ENCODE results near the gene FANCC. TPM values are rescaled to one million over a fixed set of nuclear protein-coding genes. Genes with fewer than 3 reads are reported as not detected.

The FANCC gene
- total and polyA plus RNA-seq, 2 of the 4 experiments (the other 2 are of a cell fraction) = 4.7 to 6.3 TPM

DNA sequence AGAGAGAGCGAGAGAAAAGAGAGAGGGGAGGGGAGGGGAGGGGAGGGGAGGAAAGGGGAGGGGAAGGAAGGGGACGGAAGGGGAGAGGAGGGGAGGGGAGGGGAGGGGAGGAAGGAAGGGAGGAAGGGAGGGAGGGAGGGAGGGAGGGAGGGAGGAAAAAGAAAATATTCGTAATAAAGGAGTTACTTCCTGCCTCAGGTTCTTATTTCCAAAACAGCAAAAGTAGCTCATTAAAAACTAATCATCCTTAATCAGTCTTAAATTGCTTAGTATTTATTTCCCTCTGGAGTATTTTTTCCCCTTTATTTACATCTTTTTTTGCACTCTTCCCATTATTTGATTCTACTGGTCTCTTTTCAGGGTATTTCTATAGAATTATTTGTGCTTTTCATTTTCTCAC, 162.3 kb downstream of the FANCC start:
- dilution Hi-C loops (cut with HindIII; ENCODE audit: low sequenced_read_pairs, unreplicated experiment) = no loop called here
- H2BK20ac ChIP-seq (ENCODE audit: low read depth, low read length) = no peak overlapping the region
- H4K8ac ChIP-seq (ENCODE audit: low read depth in 2 of 2, low read length in 2 of 2) = no peak overlapping the region
- ChIA-PET CTCF (interaction anchor here (1.0 kb wide), 1 partner anchor 13 kb away, joined by 4 read pairs; no protein-coding TSS in a partner anchor), POLR2A (ENCODE audit: unreplicated experiment) (no interaction called here)
- DNase-seq (no peak), ATAC-seq (ENCODE audit: low read depth) (no peak)
- H4K5ac ChIP-seq (ENCODE audit: low read depth, low read length) = no peak overlapping the region
- no peaks in the 10 kb centered on the region for H3K27me3 ChIP-seq (ENCODE audit: control insufficient read depth, insufficient read depth, low read length)
- no peak overlapping the region for H3K14ac ChIP-seq (replicated peaks; ENCODE audit: low read depth, low read length)
- no peak overlapping the region for H3K9ac ChIP-seq (ENCODE audit: low read depth, low read length)
- H3K4me1 ChIP-seq (ENCODE audit: control insufficient read depth, insufficient read depth, low read length) = peaks cover 5% of the 10 kb centered on the region
- H2BK5ac ChIP-seq (ENCODE audit: low read depth, low read length, poor library complexity, severe bottlenecking) = no peak overlapping the region
- H2BK120ac ChIP-seq (ENCODE audit: low read depth, low read length) = no peak overlapping the region
- H4K91ac ChIP-seq (ENCODE audit: insufficient read depth, low read depth, low read length) = no peak overlapping the region
- H3K18ac ChIP-seq (ENCODE audit: low read depth, low read length) = no peak overlapping the region
- H3K9me3 ChIP-seq (ENCODE audit: control insufficient read depth, insufficient read depth, low read length) = no peaks in the 10 kb centered on the region
- no peak overlapping the region for H3K23ac ChIP-seq (ENCODE audit: low read depth, low read length)
- no peak overlapping the region for H3K27ac ChIP-seq (ENCODE audit: insufficient read depth, low read length)
- H3K36me3 ChIP-seq (ENCODE audit: control insufficient read depth, insufficient read depth, low read length) = no peaks in the 10 kb centered on the region
- intact Hi-C loops (cut with micrococcal nuclease) = no loop called here
- H3K56ac ChIP-seq (ENCODE audit: extremely low read depth, insufficient read depth, low read length) = no peak overlapping the region
- in situ Hi-C loops (cut with MboI; ENCODE audit: low sequenced_read_pairs) = no loop called here
- no peak overlapping the region for H2AFZ ChIP-seq (replicated peaks; ENCODE audit: low read length, poor library complexity)
- no peak overlapping the region for H3K4me3 ChIP-seq (ENCODE audit: insufficient read depth, low read depth, low read length)
- TF ChIP-seq RCOR1 (IDR thresholded peaks at IDR 0.05; ENCODE audit: insufficient replicate concordance, low read length) = no peak
- TF ChIP-seq, protein P1, sequence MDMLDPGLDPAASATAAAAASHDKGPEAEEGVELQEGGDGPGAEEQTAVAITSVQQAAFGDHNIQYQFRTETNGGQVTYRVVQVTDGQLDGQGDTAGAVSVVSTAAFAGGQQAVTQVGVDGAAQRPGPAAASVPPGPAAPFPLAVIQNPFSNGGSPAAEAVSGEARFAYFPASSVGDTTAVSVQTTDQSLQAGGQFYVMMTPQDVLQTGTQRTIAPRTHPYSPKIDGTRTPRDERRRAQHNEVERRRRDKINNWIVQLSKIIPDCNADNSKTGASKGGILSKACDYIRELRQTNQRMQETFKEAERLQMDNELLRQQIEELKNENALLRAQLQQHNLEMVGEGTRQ (IDR thresholded peaks at IDR 0.05; ENCODE audit: low read depth, low read length) = no peak
- no peak for TF ChIP-seq MAZ (IDR thresholded peaks at IDR 0.05; ENCODE audit: borderline replicate concordance, low read depth, low read length)
- no peak for TF ChIP-seq SMC3 (IDR thresholded peaks at IDR 0.05; ENCODE audit: low read depth, low read length)
- peaks cover 2% of the 10 kb centered on the region for H3K9me1 ChIP-seq (ENCODE audit: insufficient read depth, low read length)
- no peak overlapping the region for H2AK5ac ChIP-seq (ENCODE audit: low read depth, low read length)
- WGBS, 2 experiments (ENCODE audit: extremely low coverage in 2 of 2, insufficient read length in 1 of 2) = no CpG with 5 or more reads among the region's 3 CpGs
- H2BK15ac ChIP-seq (ENCODE audit: low read depth, low read length) = no peak overlapping the region
- H3K4ac ChIP-seq (ENCODE audit: low read depth, low read length) = no peak overlapping the region
- H3K79me1 ChIP-seq (ENCODE audit: low read depth in 1 of 2, low read length in 2 of 2) = no peaks in the 10 kb centered on the region
- H2AK9ac ChIP-seq (replicated peaks; ENCODE audit: low read depth, low read length, poor library complexity) = no peak overlapping the region
- no TSS peak for BruUV-seq (replicated peaks)
- H3K4me2 ChIP-seq (ENCODE audit: low read depth, low read length) = no peak overlapping the region
- 0 out of 2 replicates have a peak, but pooled peaks cover 7% of the 10 kb centered on the region for H4K20me1 ChIP-seq (ENCODE audit: insufficient read depth, low read length)

Data from IMR-90 (cell line).